K562 (cell line): ENCODE results near the gene NRXN3. TPM values are rescaled to one million over a fixed set of nuclear protein-coding genes. Genes with fewer than 3 reads are reported as not detected.

Experiments
- ATAC-seq: fragments of 200-7000 bp; cut with Tn5 transposase; 3 replicates; pipeline ENCODE4 v1.9.1; 2020; ENCODE audit warnings: moderate library complexity
- BruUV-seq: library from RNA; stranded (reverse); fragments of 400-500 nt; replicated peaks from 2 replicates; lab custom pipeline; 2021; lab: Mats Ljungman, UMichigan
- CTCF ChIA-PET: fragments of 300-600 bp; formaldehyde crosslinking; extraction: SDS; loops from one replicate; lab custom pipeline; 2021; ENCODE audit warnings: low intra/inter-chr PET ratio; lab: Yijun Ruan, JAX
- POLR2A ChIA-PET: fragments of 300-600, 350-650 bp; sonication (Branson Sonifier 250); formaldehyde crosslinking; extraction: SDS; loops from one replicate; lab custom pipeline; 2021; ENCODE audit warnings: antibody characterized with exemption, inconsistent platforms; lab: Yijun Ruan, JAX
- DNase-seq, 4 experiments: peaks; one replicate each; pipeline versions ENCODE4 v3.0.0 to v3.0.0-alpha.2; 2011 to 2018; ENCODE audit warnings: low spot score in 3 of 4, mixed read lengths in 3 of 4; ENCODE audit errors: extremely low read depth in 1 of 4
- FAIRE-seq: peaks from 2 replicates; lab custom pipeline; 2011; peaks lifted over from hg19 to GRCh38; lab: Jason Lieb, UNC
- H2AFZ ChIP-seq: 2 replicates; pipeline ENCODE4 v1.6.0; 2011; ENCODE audit warnings: low read depth, low read length, control low read depth, inconsistent platforms
- H3K27ac ChIP-seq: fragments of 200-600 bp; 3 replicates; pipeline ENCODE4 v1.8.0; 2011; ENCODE audit warnings: low read depth, mild to moderate bottlenecking, control low read depth, inconsistent platforms, low read length, moderate library complexity, mixed read lengths; ENCODE audit errors: extremely low read depth
- H3K27me3 ChIP-seq, 2 experiments: fragments of 300-600 bp in 1 of 2; 2 replicates in 1 of 2; 3 replicates in 1 of 2; pipeline versions ENCODE4 v1.6.0 to v1.8.0; 2011; ENCODE audit warnings: inconsistent platforms in 2 of 2, low read length in 2 of 2, mild to moderate bottlenecking in 1 of 2, mixed read lengths in 1 of 2, moderate library complexity in 1 of 2; ENCODE audit not compliant: control insufficient read depth in 2 of 2, insufficient read depth in 2 of 2
- H3K36me3 ChIP-seq: fragments of 300-600 bp; 3 replicates; pipeline ENCODE4 v1.8.0; 2011; ENCODE audit warnings: mild to moderate bottlenecking, low read length, inconsistent platforms; ENCODE audit not compliant: control insufficient read depth, insufficient read depth
- H3K4me1 ChIP-seq, 2 experiments: fragments of 200-600 bp in 1 of 2; replicated peaks in 1 of 2; 2 replicates in 1 of 2; 3 replicates in 1 of 2; pipeline versions ENCODE4 v1.5.1 to v1.8.0; 2011; ENCODE audit warnings: inconsistent platforms in 2 of 2, low read length in 2 of 2, mild to moderate bottlenecking in 1 of 2, mixed read lengths in 1 of 2, moderate library complexity in 1 of 2; ENCODE audit not compliant: control insufficient read depth in 2 of 2, insufficient read depth in 2 of 2
- H3K4me2 ChIP-seq: 2 replicates; pipeline ENCODE4 v1.6.1; 2011; ENCODE audit warnings: low read length, control low read depth, inconsistent platforms, mixed read lengths; ENCODE audit not compliant: insufficient read depth
- H3K4me3 ChIP-seq: fragments of 200-600 bp; sonication (generic), shearing (Covaris generic); 2 replicates; pipeline ENCODE4 v1.5.1; 2016; ENCODE audit warnings: control low read depth, inconsistent platforms
- H3K79me2 ChIP-seq: fragments of 200-600 bp; 3 replicates; pipeline ENCODE4 v1.8.0; 2011; ENCODE audit warnings: low read length, inconsistent platforms; ENCODE audit not compliant: control insufficient read depth, insufficient read depth
- H3K9ac ChIP-seq, 2 experiments: 2 replicates each; pipeline versions ENCODE4 v1.6.0 to v1.6.1; 2011; ENCODE audit warnings: low read depth in 2 of 2, low read length in 2 of 2, control low read depth in 1 of 2, inconsistent platforms in 1 of 2, mild to moderate bottlenecking in 1 of 2, mixed read lengths in 1 of 2; ENCODE audit not compliant: insufficient read depth in 1 of 2
- H3K9me1 ChIP-seq: one replicate; pipeline ENCODE4 v1.6.0; 2011; ENCODE audit warnings: inconsistent platforms, mild to moderate bottlenecking, low read length, moderate library complexity; ENCODE audit not compliant: control insufficient read depth, insufficient read depth
- H3K9me3 ChIP-seq: replicated peaks from 2 replicates; pipeline ENCODE4 v1.5.1; 2011; ENCODE audit warnings: low read depth, low read length, inconsistent platforms; ENCODE audit not compliant: control insufficient read depth, insufficient read depth
- H4K20me1 ChIP-seq: replicated peaks from 2 replicates; pipeline ENCODE4 v1.6.1; 2011; ENCODE audit warnings: low read length, inconsistent platforms, mixed read lengths; ENCODE audit not compliant: control insufficient read depth, insufficient read depth
- BDP1 ChIP-seq: IDR thresholded peaks from 3 replicates; pipeline ENCODE4 v1.6.1; 2011; ENCODE audit not compliant: insufficient read length, insufficient read depth
- E4F1 ChIP-seq: fragments of 250-450 bp; sonication (Bioruptor Pico); IDR thresholded peaks from 2 replicates; pipeline ENCODE4 v1.5.0; 2021; ENCODE audit warnings: mild to moderate bottlenecking, borderline replicate concordance
- FOXP4 ChIP-seq: sonication (generic); formaldehyde crosslinking; IDR thresholded peaks from 2 replicates; pipeline ENCODE4 v1.8.0; 2022; ENCODE audit warnings: mild to moderate bottlenecking, missing genetic modification reagents, borderline replicate concordance
- ILK ChIP-seq: fragments of 450-650 bp; IDR thresholded peaks from 2 replicates; pipeline ENCODE4 v1.6.1; 2016; ENCODE audit warnings: missing genetic modification characterization, low read depth, mild to moderate bottlenecking, missing compliant biosample characterization, moderate library complexity, borderline replicate concordance
- MCM7 ChIP-seq, 2 experiments: fragments of 450-650 bp; IDR thresholded peaks; 2 replicates each; pipeline ENCODE4 v1.6.1; 2016 to 2018
- MEF2D ChIP-seq: conservative IDR thresholded peaks from 2 replicates; pipeline ENCODE4 v1.6.1; 2016; ENCODE audit warnings: low read depth, missing genetic modification characterization, missing compliant biosample characterization
- NFE2 ChIP-seq: IDR thresholded peaks from 2 replicates; pipeline ENCODE4 v1.6.1; 2014; ENCODE audit warnings: antibody characterized with exemption, low read depth
- NFIC ChIP-seq: fragments of 450-650 bp; IDR thresholded peaks from 2 replicates; pipeline ENCODE4 v1.6.1; 2017; ENCODE audit warnings: mild to moderate bottlenecking, inconsistent platforms
- PHB ChIP-seq: fragments of 250-450 bp; sonication (Bioruptor Pico); IDR thresholded peaks from 2 replicates; pipeline ENCODE4 v1.5.0; 2021
- SOX6 ChIP-seq: fragments of 450-650 bp; IDR thresholded peaks from 2 replicates; pipeline ENCODE4 v1.6.1; 2014; ENCODE audit warnings: mild to moderate bottlenecking
- ZBTB1 ChIP-seq: sonication (generic); formaldehyde crosslinking; IDR thresholded peaks from 2 replicates; pipeline ENCODE4 v1.8.1; 2023; ENCODE audit warnings: missing genetic modification reagents, low read depth, mild to moderate bottlenecking, borderline replicate concordance
- ZKSCAN1 ChIP-seq: fragments of 150-350 bp; IDR thresholded peaks from 2 replicates; pipeline ENCODE4 v1.6.1; 2016; ENCODE audit warnings: low read depth, low read length
- ZNF551 ChIP-seq: fragments of 250-450 bp; sonication (Bioruptor Pico); IDR thresholded peaks from 2 replicates; pipeline ENCODE4 v1.5.0; 2021; ENCODE audit warnings: mild to moderate bottlenecking, moderate library complexity
- ZNF707 ChIP-seq: fragments of 250-450 bp; sonication (Bioruptor Pico); conservative IDR thresholded peaks from 2 replicates; pipeline ENCODE4 v1.8.0; 2022; ENCODE audit warnings: inconsistent platforms, mild to moderate bottlenecking, moderate library complexity
- WGBS: fragments of 100-300 bp; shearing (Covaris generic); methylation state at CpG from one replicate; pipeline ENCODE4 v1.1.6; 2016; ENCODE audit warnings: low coverage, mixed read lengths; ENCODE audit not compliant: insufficient coverage; ENCODE audit errors: missing lambda C conversion rate; 5-methylcytosine and 5-hydroxymethylcytosine counted together
- in situ Hi-C: fragments of 300-500 bp; cut with MboI; formaldehyde crosslinking; loops from 4 replicates; pipeline ENCODE4 v1.15.0; 2018; ENCODE audit warnings: inconsistent platforms, mixed read lengths
- intact Hi-C: fragments of 100-400 bp; cut with micrococcal nuclease; formaldehyde crosslinking; loops from 2 replicates; pipeline ENCODE4 v1.14.2; 2022
- polyA plus RNA-seq, 8 experiments: library from polyadenylated mRNA; depleted of rRNA in 4 of 8; stranded (reverse) in 5 of 8; unstranded in 3 of 8; fragments of >200 nt; fragmentation: Nextera tagmentation in 2 of 8; fragmentation: Illumina TruSeq in 1 of 8; extraction: Ambion mirVana in 2 of 8; extraction: Trizol in 1 of 8; gene quantifications; 2 replicates each; pipeline versions ENCODE4 v1.2.1 to v1.2.3, GENCODE V29; 2011 to 2014; ENCODE audit warnings: inconsistent platforms in 1 of 8, missing spikeins in 1 of 8
- total RNA-seq, 7 experiments: library from RNA; depleted of rRNA in 6 of 7; stranded (reverse); fragments of >200 nt in 6 of 7; fragmentation: Illumina TruSeq in 2 of 7; extraction: Trizol in 2 of 7; gene quantifications; 2 replicates each; pipeline versions ENCODE4 v1.2.1 to v1.2.3, GENCODE V29; 2011 to 2021; ENCODE audit warnings: low replicate concordance in 1 of 7

Gene NRXN3
- total and polyA plus RNA-seq, 9 of the 15 experiments (the other 6 are each of a cell fraction or from before 2014, with no cell fraction given): 0.09 TPM; not detected in 8

GRCh38 chr14:79833781-79834180 is 1663.6 kb downstream of the NRXN3 start (continued):
- TF ChIP-seq E4F1 (CRISPR knock-in tag) (no peak), NFE2 (no peak), ZKSCAN1 (no peak), ZNF707 (CRISPR knock-in tag) (no peak), ILK (tag) (no peak)

- Histone ChIP-seq H3K4me1 (no peaks in the 10 kb centered on the region), H3K79me2 (no peaks in the 10 kb centered on the region), H3K27me3 (no peaks in the 10 kb centered on the region), H3K4me3 (no peak overlapping the region), H3K9me1 (no peaks in the 10 kb centered on the region), H3K27ac (no peak overlapping the region), H3K4me2 (no peak overlapping the region), H3K36me3 (no peaks in the 10 kb centered on the region), H3K9me3 (no peaks in the 10 kb centered on the region), H4K20me1 (no peaks in the 10 kb centered on the region), H2AFZ (no peak overlapping the region), H3K9ac (no peak overlapping the region)
- FAIRE-seq (no peak), DNase-seq (no peak), ATAC-seq (no peak)
- CTCF ChIA-PET: no interaction called here
- no TSS peak for BruUV-seq
- WGBS: 0% methylated on average over 6 of the region's 6 CpGs
- intact Hi-C loops: no loop called here
- POLR2A ChIA-PET: no interaction called here
- in situ Hi-C loops: no loop called here
- no peak for TF ChIP-seq ZNF551 (CRISPR knock-in tag)
- TF ChIP-seq PHB (CRISPR knock-in tag): no peak
- TF ChIP-seq SOX6: no peak
- no peak for TF ChIP-seq BDP1
- no peak for TF ChIP-seq ZBTB1 (CRISPR knock-in tag)
- TF ChIP-seq MCM7 (IDR thresholded peaks at IDR 0.05): no peak
- TF ChIP-seq NFIC: no peak
- no peak for TF ChIP-seq MEF2D
- TF ChIP-seq FOXP4: no peak
These were observed 1664.7 kb downstream of the NRXN3 start for GRCh38 chr14:79834868-79835267.
